HCT116 (cell line): ENCODE results near the gene SLC35G2. TPM values are rescaled to one million over a fixed set of nuclear protein-coding genes. Genes with fewer than 3 reads are reported as not detected.

Experiments
- ATAC-seq: fragments of 200-7000 bp; cut with Tn5 transposase; 2 replicates; pipeline ENCODE4 v1.9.1; 2020; ENCODE audit warnings: mild to moderate bottlenecking, moderate library complexity
- BruUV-seq: library from RNA; stranded (reverse); fragments of 400-500 nt; replicated peaks from 2 replicates; lab custom pipeline; 2021; lab: Mats Ljungman, UMichigan
- CTCF ChIA-PET: fragments of 300-600 bp; sonication (Branson Sonifier 250); formaldehyde crosslinking; loops from one replicate; lab custom pipeline; 2021; ENCODE audit warnings: antibody characterized with exemption; lab: Charles Lee
- POLR2A ChIA-PET: fragments of 300-600, 350-600 bp; sonication (Branson Sonifier 250); formaldehyde crosslinking; loops from one replicate; lab custom pipeline; 2021; ENCODE audit warnings: antibody characterized with exemption; lab: Charles Lee
- RAD21 ChIA-PET, 2 experiments: fragments of 300-600 bp; sonication (Branson Sonifier 250); formaldehyde crosslinking; loops; one replicate each; lab custom pipeline; 2023; ENCODE audit warnings: low total read pairs in 2 of 2; ENCODE audit not compliant: uncharacterized antibody in 2 of 2, unreplicated experiment in 2 of 2, low non-redundant PET in 1 of 2; lab: Charles Lee
- DNase-seq: peaks from one replicate; pipeline ENCODE4 v3.0.0-alpha.2; 2010; ENCODE audit warnings: low read depth, low spot score
- H2AFZ ChIP-seq: fragments of 200-600 bp; shearing (Covaris generic), sonication (generic); 2 replicates; pipeline ENCODE4 v1.6.1; 2017; ENCODE audit warnings: low read depth, mixed run types, mixed read lengths, antibody characterized with exemption, low read length; ENCODE audit not compliant: poor library complexity, severe bottlenecking
- H3K27ac ChIP-seq: 2 replicates; pipeline ENCODE4 v1.5.1; 2012; ENCODE audit warnings: low read depth, low read length
- H3K27me3 ChIP-seq: fragments of 200-600 bp; sonication (generic); 2 replicates; pipeline ENCODE4 v1.6.1; 2016; ENCODE audit warnings: mixed run types, low read length, mixed read lengths; ENCODE audit not compliant: insufficient read depth
- H3K36me3 ChIP-seq, 2 experiments: fragments of 200-500 bp in 1 of 2; fragments of 200-600 bp in 1 of 2; sonication (Bioruptor generic) in 1 of 2; sonication (generic) in 1 of 2; 2 replicates each; pipeline versions ENCODE4 v1.5.1 to v1.6.1; 2014 to 2016; ENCODE audit warnings: low read length in 2 of 2, inconsistent platforms in 1 of 2, mixed read lengths in 1 of 2, mixed run types in 1 of 2; ENCODE audit not compliant: insufficient read depth in 2 of 2, control insufficient read depth in 1 of 2
- H3K4me1 ChIP-seq, 2 experiments: fragments of 200-600 bp in 1 of 2; sonication (generic) in 1 of 2; 2 replicates each; pipeline versions ENCODE4 v1.5.1 to v1.6.1; 2012 to 2017; ENCODE audit warnings: low read length in 2 of 2, inconsistent platforms in 1 of 2, mild to moderate bottlenecking in 1 of 2, mixed read lengths in 1 of 2, mixed run types in 1 of 2, moderate library complexity in 1 of 2; ENCODE audit not compliant: insufficient read depth in 2 of 2, control insufficient read depth in 1 of 2
- H3K4me2 ChIP-seq: fragments of 200-600 bp; sonication (generic); 2 replicates; pipeline ENCODE4 v1.6.1; 2017; ENCODE audit warnings: mixed run types, low read length, mixed read lengths
- H3K4me3 ChIP-seq, 2 experiments: fragments of 200-600 bp in 1 of 2; sonication (generic) in 1 of 2; replicated peaks in 1 of 2; 2 replicates each; pipeline ENCODE4 v1.5.1; 2011 to 2016; ENCODE audit warnings: low read length in 2 of 2, control low read depth in 1 of 2, low read depth in 1 of 2, mild to moderate bottlenecking in 1 of 2, mixed read lengths in 1 of 2, mixed run types in 1 of 2
- H3K79me2 ChIP-seq: fragments of 200-600 bp; sonication (generic); 2 replicates; pipeline ENCODE4 v1.6.1; 2017; ENCODE audit warnings: mild to moderate bottlenecking, mixed run types, low read length, moderate library complexity, mixed read lengths; ENCODE audit not compliant: insufficient read depth
- H3K9ac ChIP-seq: fragments of 200-600 bp; sonication (generic); 2 replicates; pipeline ENCODE4 v1.6.1; 2016; ENCODE audit warnings: low read length, mixed read lengths
- H3K9me2 ChIP-seq: fragments of 200-600 bp; sonication (generic), shearing (Covaris generic); 2 replicates; pipeline ENCODE4 v1.6.1; 2017; ENCODE audit warnings: mixed run types, mild to moderate bottlenecking, moderate library complexity; ENCODE audit not compliant: insufficient read depth
- H3K9me3 ChIP-seq, 2 experiments: fragments of 200-500 bp in 1 of 2; fragments of 200-600 bp in 1 of 2; sonication (Bioruptor generic) in 1 of 2; sonication (generic) in 1 of 2; 2 replicates each; pipeline ENCODE4 v1.6.1; 2014 to 2017; ENCODE audit warnings: low read length in 2 of 2, mixed read lengths in 2 of 2, inconsistent platforms in 1 of 2, low read depth in 1 of 2, mild to moderate bottlenecking in 1 of 2, mixed run types in 1 of 2, moderate library complexity in 1 of 2; ENCODE audit not compliant: control insufficient read depth in 1 of 2, insufficient read depth in 1 of 2
- H4K20me1 ChIP-seq: fragments of 200-600 bp; sonication (generic), shearing (Covaris generic); 2 replicates; pipeline ENCODE4 v1.6.1; 2017; ENCODE audit warnings: mixed run types, mild to moderate bottlenecking, moderate library complexity; ENCODE audit not compliant: insufficient read depth
- CBX3 ChIP-seq: IDR thresholded peaks from 2 replicates; pipeline ENCODE4 v1.6.1; 2012; ENCODE audit warnings: low read depth
- CTCF ChIP-seq, 3 experiments: fragments of 200-600 bp in 1 of 3; sonication (generic) in 1 of 3; IDR thresholded peaks in 2 of 3; conservative IDR thresholded peaks in 1 of 3; 2 replicates each; pipeline ENCODE4 v1.5.1; 2012 to 2017; ENCODE audit warnings: low read depth in 2 of 3, low read length in 2 of 3, antibody characterized with exemption in 1 of 3, borderline replicate concordance in 1 of 3, control low read depth in 1 of 3, mild to moderate bottlenecking in 1 of 3, mixed read lengths in 1 of 3, mixed run types in 1 of 3, moderate library complexity in 1 of 3; ENCODE audit not compliant: insufficient read depth in 1 of 3
- EGR1 ChIP-seq: IDR thresholded peaks from 2 replicates; pipeline ENCODE4 v1.6.1; 2012; ENCODE audit warnings: low read depth
- ELF1 ChIP-seq: IDR thresholded peaks from 2 replicates; pipeline ENCODE4 v1.6.1; 2012; ENCODE audit warnings: low read depth, borderline replicate concordance
- JUND ChIP-seq: IDR thresholded peaks from 2 replicates; pipeline ENCODE4 v1.6.1; 2012
- POLR2AphosphoS5 ChIP-seq: IDR thresholded peaks from 2 replicates; pipeline ENCODE4 v1.6.1; 2011; ENCODE audit warnings: mild to moderate bottlenecking, low read depth, low read length, moderate library complexity
- REST ChIP-seq: IDR thresholded peaks from 2 replicates; pipeline ENCODE4 v1.6.1; 2012; ENCODE audit warnings: low read depth
- SP1 ChIP-seq: IDR thresholded peaks from 2 replicates; pipeline ENCODE4 v1.6.1; 2012; ENCODE audit warnings: low read depth
- SRF ChIP-seq: IDR thresholded peaks from 2 replicates; pipeline ENCODE4 v1.6.1; 2012; ENCODE audit warnings: low read depth
- TCF7L2 ChIP-seq: IDR thresholded peaks from 2 replicates; pipeline ENCODE4 v1.7.0; 2011; ENCODE audit warnings: borderline replicate concordance, inconsistent platforms; ENCODE audit not compliant: insufficient read depth, insufficient read length; ENCODE audit errors: extremely low read depth
- ZFX ChIP-seq: fragments of 450-650 bp; IDR thresholded peaks from 2 replicates; pipeline ENCODE4 v1.6.1; 2017
- ZNF274 ChIP-seq: fragments of 200-500 bp; sonication (Bioruptor generic); IDR thresholded peaks from 2 replicates; pipeline ENCODE4 v1.6.1; 2014; ENCODE audit warnings: mild to moderate bottlenecking, low read depth, low read length, inconsistent platforms
- intact Hi-C: fragments of 100-400 bp; cut with micrococcal nuclease; formaldehyde crosslinking; loops from 2 replicates; pipeline ENCODE4 v1.10.0; 2022
- total RNA-seq: library from RNA; stranded (reverse); gene quantifications from one replicate; pipeline ENCODE4 v1.2.1, GENCODE V29; 2021; ENCODE audit not compliant: unreplicated experiment

SLC35G2 gene
- total RNA-seq, 1 experiment from 2014 or later, result 3.3 TPM

- TF ChIP-seq TCF7L2 (no peak), SRF (no peak), SP1 (no peak), POLR2AphosphoS5 (no peak)
Observed at GRCh38 chr3:136882571-136882970, 63.6 kb downstream of the SLC35G2 start (continued).

GRCh38 chr3:136883967-136884720 is 65.2 kb downstream of the SLC35G2 start:
- TF ChIP-seq ELF1 (no peak), ZNF274 (no peak), ZFX (no peak), CBX3 (no peak), CTCF (IDR thresholded peaks at IDR 0.05 in 2 of 3, conservative IDR thresholded peaks at IDR 0.05 in 1 of 3; ENCODE audit: borderline replicate concordance in 1 of 3, insufficient read depth in 1 of 3, low read depth in 2 of 3, low read length in 2 of 3) (no peak), REST (no peak), EGR1 (no peak), JUND (no peak), POLR2AphosphoS5 (no peak), SRF (no peak), TCF7L2 (no peak)
- Histone ChIP-seq H3K36me3 (no peaks in the 10 kb centered on the region), H3K79me2 (peaks cover 88% of the 10 kb centered on the region), H3K9me3 (no peaks in the 10 kb centered on the region), H2AFZ (no peak overlapping the region), H3K4me3 (no peak overlapping the region), H3K4me1 (no peaks in the 10 kb centered on the region), H3K9me2 (no peaks in the 10 kb centered on the region), H4K20me1 (peaks cover 7% of the 10 kb centered on the region; the same call in 1 of the 2 replicates), H3K27me3 (no peaks in the 10 kb centered on the region), H3K9ac (no peak overlapping the region), H3K27ac (no peak overlapping the region), H3K4me2 (no peak overlapping the region)
- DNase-seq, result no peak
- POLR2A ChIA-PET, result interaction anchor here (1.2 kb wide), 1 partner anchor 131 kb away, joined by 3 read pairs; the partner anchor contains the start of gene STAG1
- no TSS peak for BruUV-seq
- no peak for ATAC-seq
- RAD21 ChIA-PET, result no interaction called here
- CTCF ChIA-PET, result no interaction called here
- intact Hi-C loops, result no loop called here
